Spleen (tissue), 7 donors: ENCODE results near the gene FETUB.

Experiments used
- POLR2A ChIP-seq, 3 donors: fragments of 450-650 bp; IDR thresholded peaks; one replicate each; pipeline ENCODE4 v1.5.1; 2017; ENCODE audit warnings: antibody characterized with exemption in 3 of 3, mild to moderate bottlenecking in 1 of 3
- TF ChIP-seq, protein P1 (sequence below), 11 experiments: fragments of 200-600 bp in 7 of 11; fragments of 450-650 bp in 4 of 11; sonication (generic) in 4 of 11; IDR thresholded peaks in 8 of 11; conservative IDR thresholded peaks in 3 of 11; 1 replicate in 7 of 11; 2 replicates in 4 of 11; pipeline versions ENCODE4 v1.4.0 to v1.8.0; 2016 to 2021; ENCODE audit warnings: antibody characterized with exemption in 11 of 11, inconsistent platforms in 4 of 11, mild to moderate bottlenecking in 1 of 11
- donor health status: DM: no; HTN: no; CAD: no; lungs with moderate emphysema.
- donor health status: DM: no; HTN: no; CAD: no.
- donor health status: DM: no; HTN: no; CAD: no.

DNA sequence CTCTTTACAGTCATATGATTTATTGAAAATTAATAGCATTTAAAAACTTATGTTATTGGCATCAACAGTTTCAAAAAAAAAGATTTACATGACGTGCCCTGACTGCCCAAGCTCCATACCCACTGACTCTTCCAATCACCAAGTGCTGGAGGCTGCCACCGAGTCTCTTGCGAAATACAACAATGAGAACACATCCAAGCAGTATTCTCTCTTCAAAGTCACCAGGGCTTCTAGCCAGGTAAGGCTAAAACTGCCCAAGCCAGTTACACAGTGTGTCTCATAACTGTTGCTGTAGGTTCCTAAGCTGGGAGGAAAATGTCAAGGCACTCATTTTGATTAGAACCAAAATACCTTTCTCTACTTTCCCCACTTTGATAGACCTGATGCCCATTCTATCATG lies 4.5 kb downstream of the FETUB start:
- TF ChIP-seq, protein P1, sequence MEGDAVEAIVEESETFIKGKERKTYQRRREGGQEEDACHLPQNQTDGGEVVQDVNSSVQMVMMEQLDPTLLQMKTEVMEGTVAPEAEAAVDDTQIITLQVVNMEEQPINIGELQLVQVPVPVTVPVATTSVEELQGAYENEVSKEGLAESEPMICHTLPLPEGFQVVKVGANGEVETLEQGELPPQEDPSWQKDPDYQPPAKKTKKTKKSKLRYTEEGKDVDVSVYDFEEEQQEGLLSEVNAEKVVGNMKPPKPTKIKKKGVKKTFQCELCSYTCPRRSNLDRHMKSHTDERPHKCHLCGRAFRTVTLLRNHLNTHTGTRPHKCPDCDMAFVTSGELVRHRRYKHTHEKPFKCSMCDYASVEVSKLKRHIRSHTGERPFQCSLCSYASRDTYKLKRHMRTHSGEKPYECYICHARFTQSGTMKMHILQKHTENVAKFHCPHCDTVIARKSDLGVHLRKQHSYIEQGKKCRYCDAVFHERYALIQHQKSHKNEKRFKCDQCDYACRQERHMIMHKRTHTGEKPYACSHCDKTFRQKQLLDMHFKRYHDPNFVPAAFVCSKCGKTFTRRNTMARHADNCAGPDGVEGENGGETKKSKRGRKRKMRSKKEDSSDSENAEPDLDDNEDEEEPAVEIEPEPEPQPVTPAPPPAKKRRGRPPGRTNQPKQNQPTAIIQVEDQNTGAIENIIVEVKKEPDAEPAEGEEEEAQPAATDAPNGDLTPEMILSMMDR (IDR thresholded peaks at IDR 0.05 in 8 of 11, conservative IDR thresholded peaks at IDR 0.05 in 3 of 11) = no peak
- TF ChIP-seq POLR2A (IDR thresholded peaks at IDR 0.05) = no peak
